Pancreas (tissue), 10 donors: Measurements from ENCODE around the gene AKAP13. TPM values are rescaled to one million over a fixed set of nuclear protein-coding genes. Genes with fewer than 3 reads are reported as not detected.
A peak's percentile ranks its signal among the peaks of the same experiment; 100 is the strongest.

ENCODE experiments used
- ATAC-seq, 4 donors: fragments of 200-7000 bp; cut with Tn5 transposase; one replicate each; pipeline versions ENCODE4 v1.8.0 to v1.9.1; 2020; ENCODE audit warnings: mild to moderate bottlenecking in 4 of 4, moderate library complexity in 4 of 4
- DNase-seq, 6 donors: peaks; one replicate each; pipeline ENCODE4 v3.0.0-alpha.2; 2020
- FAIRE-seq: peaks from 2 replicates; lab custom pipeline; 2012; peaks lifted over from hg19 to GRCh38; lab: Jason Lieb, UNC
- H3K27ac ChIP-seq, 4 donors: fragments of 200-600 bp; sonication (generic); 1 replicate in 3 of 4; 2 replicates in 1 of 4; pipeline versions ENCODE4 v1.5.0 to v1.8.0; 2020
- H3K27me3 ChIP-seq, 4 donors: fragments of 200-600 bp; one replicate each; pipeline ENCODE4 v1.8.0; 2021
- H3K36me3 ChIP-seq, 3 donors: fragments of 200-600 bp; sonication (generic) in 1 of 3; one replicate each; pipeline versions ENCODE4 v1.5.0 to v1.8.0; 2020 to 2021
- H3K4me1 ChIP-seq, 3 donors: fragments of 200-600 bp; one replicate each; pipeline ENCODE4 v1.8.0; 2021
- H3K4me3 ChIP-seq, 4 donors: fragments of 200-600 bp; sonication (generic) in 2 of 4; one replicate each; pipeline versions ENCODE4 v1.5.0 to v1.8.0; 2020 to 2021
- H3K9me3 ChIP-seq, 4 donors: fragments of 200-600 bp; one replicate each; pipeline ENCODE4 v1.8.0; 2021
- CTCF ChIP-seq, 4 donors: fragments of 200-600 bp; sonication (generic) in 3 of 4; IDR thresholded peaks; one replicate each; pipeline versions ENCODE4 v1.5.0 to v1.8.0; 2021; ENCODE audit warnings: antibody characterized with exemption in 4 of 4
- WGBS, 2 donors: extraction: QIAGEN DNeasy Blood & Tissue Kit; methylation state at CpG; one replicate each; pipeline ENCODE4 v1.1.7; 2013; 5-methylcytosine and 5-hydroxymethylcytosine counted together
- intact Hi-C, 3 donors: fragments of 100-400 bp; cut with DNase I; formaldehyde crosslinking; loops; one replicate each; pipeline versions ENCODE4 v1.11.1 to v1.14.2; 2022
- polyA plus RNA-seq, 2 donors: library from polyadenylated mRNA; stranded (reverse); fragments of 200-250 nt; gene quantifications; one replicate each; pipeline ENCODE4 v1.2.3, GENCODE V29; 2013
- total RNA-seq, 6 donors: library from RNA; stranded (reverse); fragmentation: NEBNext Ultra II Directional in 4 of 6; extraction: Animal tissue kit (Norgen Biotek cat#: 25700) in 4 of 6; gene quantifications; one replicate each; pipeline versions ENCODE4 v1.2.1 to v1.2.4, GENCODE V29; 2021 to 2023
- donor health status: healthy with polysubstance abuse.
- donor health status: DM: no; HTN: no; CAD: no; lungs with moderate emphysema.
- donor health status: DM: no; HTN: no; CAD: no.
- donor health status: control.
- donor health status: control.
- donor health status: Bipolar disorder and iron deficiency.
- donor health status: DM: yes; HTN: yes; CAD: no.
- donor health status: DM: no; HTN: no; CAD: no.
- donor health status: DM: no; HTN: no; CAD: no.
- donor health status: DM: yes; HTN: yes; CAD: no.

Gene AKAP13
- total and polyA plus RNA-seq, 8 donors: 64.9 to 139 (median 89.9) TPM

DNA sequence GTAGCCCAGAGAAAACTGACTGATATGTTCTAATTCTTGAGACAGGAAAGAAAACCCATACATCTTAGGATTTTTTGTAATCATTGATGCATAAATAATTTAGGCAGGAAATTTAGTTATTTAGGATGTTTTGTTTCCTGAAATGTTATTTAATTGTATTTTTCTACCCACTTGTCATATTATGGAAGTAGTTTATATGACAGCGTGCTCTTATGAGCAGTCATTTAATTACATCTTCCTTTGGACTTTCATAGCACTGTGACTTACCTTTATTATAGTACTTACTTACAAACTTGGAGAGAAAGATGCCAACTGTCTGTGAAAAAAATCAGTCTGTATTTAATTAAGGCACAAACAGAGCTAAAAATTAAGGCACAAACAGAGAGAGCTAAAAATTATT is 65.0 kb downstream of the AKAP13 start:
- 95 to 100% methylated on average over 1 of the region's 1 CpG for WGBS, 2 donors
- DNase-seq: no peak
- Histone ChIP-seq H3K27me3 (no peaks in the 10 kb centered on the region), H3K4me3 (no peak overlapping the region), H3K36me3 (no peaks in the 10 kb centered on the region), H3K9me3 (no peaks in the 10 kb centered on the region), H3K27ac (no peak overlapping the region), H3K4me1 (peaks cover 9 to 21% (median 19%) of the 10 kb centered on the region in 3 donors)
- ATAC-seq: no peak
- no peak for TF ChIP-seq CTCF (IDR thresholded peaks at IDR 0.05)
- FAIRE-seq: no peak
- intact Hi-C loops: no loop called here

DNA sequence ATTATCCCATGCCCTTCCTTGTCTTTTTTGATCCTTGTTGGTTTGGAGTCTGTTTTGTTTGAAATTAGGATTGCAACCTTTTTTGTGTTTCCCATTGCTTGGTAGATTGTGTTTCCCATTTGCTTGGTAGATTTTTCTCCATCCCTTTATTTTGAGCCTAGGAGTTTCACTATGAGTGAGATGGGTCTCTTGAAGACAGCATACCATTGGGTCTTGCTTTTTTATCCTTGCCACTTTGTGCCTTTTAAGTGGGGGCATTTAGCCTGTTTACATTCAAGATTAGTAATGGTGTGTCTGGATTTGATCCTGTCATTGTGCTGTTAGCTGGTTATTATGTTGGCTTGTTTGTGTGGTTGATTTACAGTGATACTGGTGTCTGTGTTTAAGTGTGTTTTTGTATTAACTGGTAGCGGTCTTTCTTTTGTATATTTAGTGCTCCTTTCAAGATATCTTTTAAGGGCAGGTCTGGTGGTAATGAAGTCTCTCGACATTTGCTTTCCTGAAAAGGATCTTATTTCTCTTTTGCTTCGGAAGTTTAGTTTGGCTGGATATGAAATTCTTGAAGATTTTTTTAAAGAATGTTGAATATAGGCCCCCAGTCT is 70.8 kb downstream of the AKAP13 start:
- FAIRE-seq (no peak), ATAC-seq (no peak), DNase-seq (no peak)
- TF ChIP-seq CTCF (IDR thresholded peaks at IDR 0.05): no peak
- no peaks in the 10 kb centered on the region for H3K9me3 ChIP-seq
- peaks cover 0 to 3% (median 0%) of the 10 kb centered on the region in 3 donors for H3K4me1 ChIP-seq
- no peak overlapping the region for H3K4me3 ChIP-seq
- no peaks in the 10 kb centered on the region for H3K27me3 ChIP-seq
- intact Hi-C loops: no loop called here
- no peaks in the 10 kb centered on the region for H3K36me3 ChIP-seq
- no peak overlapping the region for H3K27ac ChIP-seq
- WGBS, 2 donors: 97 to 98% methylated on average over 3 of the region's 3 CpGs

- no peak for ATAC-seq
- Histone ChIP-seq H3K27me3 (no peaks in the 10 kb centered on the region), H3K9me3 (no peaks in the 10 kb centered on the region), H3K4me3 (no peak overlapping the region), H3K36me3 (no peaks in the 10 kb centered on the region), H3K4me1 (peaks cover 0 to 3% (median 0%) of the 10 kb centered on the region in 3 donors), H3K27ac (no peak overlapping the region)
- no peak for DNase-seq
- 97 to 99% methylated on average over 1 of the region's 1 CpG for WGBS, 2 donors
- intact Hi-C loops: no loop called here
- no peak for TF ChIP-seq CTCF (IDR thresholded peaks at IDR 0.05)
- FAIRE-seq: no peak
Measured at GRCh38 chr15:85452436-85452835, 72.0 kb downstream of the AKAP13 start.

DNA sequence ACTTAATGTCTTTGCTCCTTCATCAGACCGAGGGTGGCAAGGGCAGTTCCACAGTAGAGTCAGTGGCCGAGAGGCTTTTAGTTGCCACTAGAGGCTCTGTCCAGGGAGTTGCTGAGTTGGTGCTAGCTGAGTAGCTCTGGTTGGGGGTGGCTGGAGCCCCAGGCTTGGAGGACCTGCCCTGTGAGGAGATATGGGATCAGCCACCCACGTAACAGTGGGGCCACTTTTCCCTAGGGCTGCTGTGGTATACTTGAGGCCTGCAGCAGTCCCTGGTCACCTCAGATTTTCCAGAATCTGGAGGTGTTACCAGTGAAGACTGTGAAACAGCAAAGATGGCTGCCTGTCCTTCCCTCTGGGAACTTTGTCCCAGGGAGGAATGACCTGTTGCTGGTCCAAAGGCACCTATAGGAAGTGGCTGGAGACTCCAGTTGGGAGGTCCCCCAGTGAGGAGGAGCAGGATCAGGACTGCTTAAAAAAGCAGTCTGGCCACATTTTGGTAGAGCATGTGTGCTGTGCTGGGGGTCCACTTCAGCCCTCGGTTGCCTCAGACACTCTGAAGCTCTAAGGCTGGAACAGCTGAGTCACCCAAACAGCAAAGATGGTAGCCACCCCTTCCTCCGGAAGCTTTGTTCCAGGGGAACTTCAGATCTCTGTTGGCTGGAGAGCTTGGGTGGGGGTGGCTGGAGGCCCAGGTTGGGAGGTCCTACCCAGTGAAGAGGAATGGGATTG is 72.9 kb downstream of the AKAP13 start:
- peak in 1 of 4 donors; percentile 13 for ATAC-seq
- intact Hi-C loops: no loop called here
- TF ChIP-seq CTCF (IDR thresholded peaks at IDR 0.05): no peak
- Histone ChIP-seq H3K4me1 (peaks cover 0 to 3% (median 0%) of the 10 kb centered on the region in 3 donors), H3K4me3 (no peak overlapping the region), H3K36me3 (no peaks in the 10 kb centered on the region), H3K9me3 (no peaks in the 10 kb centered on the region), H3K27ac (no peak overlapping the region), H3K27me3 (no peaks in the 10 kb centered on the region)
- no peak for DNase-seq
- no peak for FAIRE-seq
- WGBS, 2 donors: 93 to 97% methylated on average over 5 of the region's 5 CpGs

DNA sequence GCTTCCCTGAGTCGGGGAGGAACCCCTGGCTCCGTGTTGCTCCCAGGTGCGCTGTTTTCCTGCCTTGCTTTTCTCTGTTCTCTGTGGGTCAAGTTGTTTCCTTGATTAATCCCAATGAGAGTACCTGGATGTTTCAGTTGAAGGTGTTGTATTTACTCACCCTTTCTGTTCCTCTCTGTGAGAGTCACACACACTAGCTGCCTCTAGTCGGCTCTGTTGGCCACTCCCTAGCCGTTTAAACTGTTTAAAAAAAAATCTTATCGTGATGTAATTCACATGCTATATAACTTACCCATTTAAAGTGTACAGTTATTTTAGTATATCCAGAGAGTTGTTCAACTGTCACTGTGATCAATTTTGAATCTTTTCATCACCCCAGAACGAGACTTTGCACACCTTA is 74.0 kb downstream of the AKAP13 start:
- intact Hi-C loops: no loop called here
- Histone ChIP-seq H3K27ac (no peak overlapping the region), H3K9me3 (no peaks in the 10 kb centered on the region), H3K4me3 (no peak overlapping the region), H3K4me1 (peaks cover 0 to 3% (median 0%) of the 10 kb centered on the region in 3 donors), H3K36me3 (no peaks in the 10 kb centered on the region), H3K27me3 (no peaks in the 10 kb centered on the region)
- no peak for TF ChIP-seq CTCF (IDR thresholded peaks at IDR 0.05)
- no peak for FAIRE-seq
- peak in 3 of 4 donors; percentile 62 to 71 (median 70) for ATAC-seq
- DNase-seq: no peak
- WGBS, 2 donors: 51% methylated on average over 7 of the region's 7 CpGs
